Keratinocyte (primary cell): ENCODE results near the gene PTER.

Experiments used
- EZH2 ChIP-seq: IDR thresholded peaks from one replicate; pipeline ENCODE4 v1.6.1; 2012; ENCODE audit warnings: inconsistent platforms, mild to moderate bottlenecking, low read length, moderate library complexity
- TF ChIP-seq, protein P1 (sequence below), 3 experiments: IDR thresholded peaks in 1 of 3; conservative IDR thresholded peaks in 1 of 3; optimal IDR thresholded peaks in 1 of 3; 2 replicates in 2 of 3; 3 replicates in 1 of 3; pipeline versions ENCODE3 to v1.5.1; 2011; ENCODE audit warnings: low read length in 3 of 3, mild to moderate bottlenecking in 3 of 3, moderate library complexity in 2 of 3, control low read depth in 1 of 3, inconsistent platforms in 1 of 3; ENCODE audit not compliant: insufficient read depth in 2 of 3; ENCODE audit errors: extremely low read depth in 1 of 3

DNA sequence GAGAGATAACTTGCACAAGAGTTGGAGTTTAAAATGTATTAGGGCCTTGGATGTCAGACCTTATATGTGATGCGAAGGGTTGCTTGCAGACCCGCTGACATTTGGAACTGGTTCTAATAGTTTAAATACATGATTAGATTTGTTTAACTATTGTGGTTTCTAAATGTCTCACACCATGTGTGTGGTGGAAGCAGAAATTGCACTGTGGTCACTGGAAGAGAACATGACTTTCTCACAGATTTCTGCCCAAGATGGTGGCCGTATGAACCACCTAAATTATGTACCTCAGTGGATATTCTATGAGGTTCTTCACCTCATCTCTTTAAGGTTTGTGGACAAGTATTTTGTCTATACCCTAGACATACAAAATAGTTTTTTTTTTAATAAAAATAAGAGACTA is 93.0 kb downstream of the PTER start:
- TF ChIP-seq, protein P1, sequence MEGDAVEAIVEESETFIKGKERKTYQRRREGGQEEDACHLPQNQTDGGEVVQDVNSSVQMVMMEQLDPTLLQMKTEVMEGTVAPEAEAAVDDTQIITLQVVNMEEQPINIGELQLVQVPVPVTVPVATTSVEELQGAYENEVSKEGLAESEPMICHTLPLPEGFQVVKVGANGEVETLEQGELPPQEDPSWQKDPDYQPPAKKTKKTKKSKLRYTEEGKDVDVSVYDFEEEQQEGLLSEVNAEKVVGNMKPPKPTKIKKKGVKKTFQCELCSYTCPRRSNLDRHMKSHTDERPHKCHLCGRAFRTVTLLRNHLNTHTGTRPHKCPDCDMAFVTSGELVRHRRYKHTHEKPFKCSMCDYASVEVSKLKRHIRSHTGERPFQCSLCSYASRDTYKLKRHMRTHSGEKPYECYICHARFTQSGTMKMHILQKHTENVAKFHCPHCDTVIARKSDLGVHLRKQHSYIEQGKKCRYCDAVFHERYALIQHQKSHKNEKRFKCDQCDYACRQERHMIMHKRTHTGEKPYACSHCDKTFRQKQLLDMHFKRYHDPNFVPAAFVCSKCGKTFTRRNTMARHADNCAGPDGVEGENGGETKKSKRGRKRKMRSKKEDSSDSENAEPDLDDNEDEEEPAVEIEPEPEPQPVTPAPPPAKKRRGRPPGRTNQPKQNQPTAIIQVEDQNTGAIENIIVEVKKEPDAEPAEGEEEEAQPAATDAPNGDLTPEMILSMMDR (optimal IDR thresholded peaks at IDR 0.05 in 1 of 3, IDR thresholded peaks at IDR 0.05 in 1 of 3, conservative IDR thresholded peaks at IDR 0.05 in 1 of 3; ENCODE audit: extremely low read depth in 1 of 3, insufficient read depth in 2 of 3, low read length in 3 of 3), result no peak
- TF ChIP-seq EZH2, result no peak
